HEK293T (cell line): ENCODE data around the gene BPHL.

Experiments used
- CTCF ChIA-PET: fragments of 350-600 bp; formaldehyde crosslinking; extraction: SDS; loops from one replicate; lab custom pipeline; 2021; ENCODE audit warnings: antibody characterized with exemption, inconsistent platforms; lab: Yijun Ruan, JAX
- POLR2A ChIA-PET: fragments of 350-600 bp; formaldehyde crosslinking; extraction: SDS; loops from one replicate; lab custom pipeline; 2020; ENCODE audit warnings: antibody characterized with exemption, inconsistent platforms; lab: Yijun Ruan, JAX
- DNase-seq: peaks from one replicate; pipeline ENCODE4 v3.0.0; 2012; ENCODE audit warnings: mixed read lengths; ENCODE audit errors: extremely low spot score
- ARNT ChIP-seq: fragments of 450-650 bp; IDR thresholded peaks from 2 replicates; pipeline ENCODE4 v1.6.1; 2017; ENCODE audit warnings: mild to moderate bottlenecking
- BHLHE40 ChIP-seq: fragments of 450-650 bp; IDR thresholded peaks from 2 replicates; pipeline ENCODE4 v1.6.1; 2016; ENCODE audit warnings: mild to moderate bottlenecking, moderate library complexity, borderline replicate concordance
- CTBP1 ChIP-seq: fragments of 450-650 bp; IDR thresholded peaks from 2 replicates; pipeline ENCODE4 v1.6.1; 2016; ENCODE audit warnings: borderline replicate concordance
- ELF4 ChIP-seq: fragments of 450-650 bp; IDR thresholded peaks from 2 replicates; pipeline ENCODE4 v1.6.1; 2017; ENCODE audit warnings: antibody characterized with exemption
- FOXA1 ChIP-seq: fragments of 450-650 bp; IDR thresholded peaks from 2 replicates; pipeline ENCODE4 v1.6.1; 2016; ENCODE audit warnings: mild to moderate bottlenecking
- FOXK2 ChIP-seq: fragments of 450-650 bp; IDR thresholded peaks from 2 replicates; pipeline ENCODE4 v1.6.1; 2016; ENCODE audit warnings: mild to moderate bottlenecking
- FOXM1 ChIP-seq: fragments of 450-650 bp; IDR thresholded peaks from 2 replicates; pipeline ENCODE4 v1.6.1; 2017; ENCODE audit warnings: mild to moderate bottlenecking, borderline replicate concordance
- HDGF ChIP-seq: fragments of 450-650 bp; IDR thresholded peaks from 2 replicates; pipeline ENCODE4 v1.6.1; 2017; ENCODE audit warnings: antibody characterized with exemption, borderline replicate concordance
- L3MBTL2 ChIP-seq: fragments of 450-650 bp; conservative IDR thresholded peaks from 2 replicates; pipeline ENCODE4 v1.6.1; 2016; ENCODE audit warnings: mild to moderate bottlenecking
- LEF1 ChIP-seq: fragments of 450-650 bp; IDR thresholded peaks from 2 replicates; pipeline ENCODE4 v1.6.1; 2017; ENCODE audit warnings: mild to moderate bottlenecking, borderline replicate concordance
- NFRKB ChIP-seq: fragments of 450-650 bp; IDR thresholded peaks from 2 replicates; pipeline ENCODE4 v1.6.1; 2016; ENCODE audit warnings: mild to moderate bottlenecking, moderate library complexity
- SP1 ChIP-seq: fragments of 450-650 bp; IDR thresholded peaks from 2 replicates; pipeline ENCODE4 v1.6.1; 2017
- SUZ12 ChIP-seq: fragments of 450-650 bp; IDR thresholded peaks from 2 replicates; pipeline ENCODE4 v1.6.1; 2016; ENCODE audit warnings: mild to moderate bottlenecking
- TARDBP ChIP-seq: fragments of 450-650 bp; IDR thresholded peaks from 2 replicates; pipeline ENCODE4 v1.6.1; 2016
- ZNF384 ChIP-seq: fragments of 450-650 bp; IDR thresholded peaks from 2 replicates; pipeline ENCODE4 v1.6.1; 2016
- TF ChIP-seq, protein P1 (sequence below): fragments of 450-650 bp; IDR thresholded peaks from 2 replicates; pipeline ENCODE4 v1.6.1; 2016

BPHL gene

GRCh38 chr6:3119040-3119723 lies 671 bp downstream of the BPHL start:
- ChIA-PET POLR2A (interaction anchor here (0.9 to 1.8 kb wide), 5 partner anchors 15 to 132 kb away, joined by 3 to 9 read pairs (median 4); no protein-coding TSS in a partner anchor), CTCF (interaction anchor here (0.6 to 1.0 kb wide), 2 partner anchors 38 to 77 kb away, joined by 3 to 5 read pairs; partner anchors contain the start of gene TUBB2A)
- TF ChIP-seq LEF1 (no peak), TARDBP (no peak), FOXM1 (no peak), FOXA1 (no peak), ZNF384 (no peak), FOXK2 (no peak), NFRKB (no peak), ARNT (no peak), SP1 (no peak), ELF4 (no peak), SUZ12 (no peak), HDGF (no peak), L3MBTL2 (no peak), BHLHE40 (no peak), CTBP1 (no peak)
- TF ChIP-seq, protein P1, sequence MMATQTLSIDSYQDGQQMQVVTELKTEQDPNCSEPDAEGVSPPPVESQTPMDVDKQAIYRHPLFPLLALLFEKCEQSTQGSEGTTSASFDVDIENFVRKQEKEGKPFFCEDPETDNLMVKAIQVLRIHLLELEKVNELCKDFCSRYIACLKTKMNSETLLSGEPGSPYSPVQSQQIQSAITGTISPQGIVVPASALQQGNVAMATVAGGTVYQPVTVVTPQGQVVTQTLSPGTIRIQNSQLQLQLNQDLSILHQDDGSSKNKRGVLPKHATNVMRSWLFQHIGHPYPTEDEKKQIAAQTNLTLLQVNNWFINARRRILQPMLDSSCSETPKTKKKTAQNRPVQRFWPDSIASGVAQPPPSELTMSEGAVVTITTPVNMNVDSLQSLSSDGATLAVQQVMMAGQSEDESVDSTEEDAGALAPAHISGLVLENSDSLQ = no peak
- DNase-seq = peak; percentile 42

- DNase-seq = no peak
- CTCF ChIA-PET = no interaction called here
- POLR2A ChIA-PET = no interaction called here
- TF ChIP-seq L3MBTL2 (no peak), SP1 (no peak), ARNT (no peak), TARDBP (no peak), FOXA1 (no peak), FOXM1 (no peak), BHLHE40 (no peak), SUZ12 (no peak), NFRKB (no peak), CTBP1 (no peak)
Measured at GRCh38 chr6:3120765-3121089, 2.2 kb downstream of the BPHL start.

GRCh38 chr6:3122823-3123182 lies 4.3 kb downstream of the BPHL start:
- ChIA-PET CTCF (no interaction called here), POLR2A (no interaction called here)
- no peak for TF ChIP-seq CTBP1
- DNase-seq = no peak

- no peak for DNase-seq
- ChIA-PET CTCF (interaction anchor here (0.6 to 1.2 kb wide), 2 partner anchors 71 to 897 kb away, joined by 3 to 5 read pairs; no protein-coding TSS in a partner anchor), POLR2A (no interaction called here)
- TF ChIP-seq HDGF (no peak), CTBP1 (no peak), SP1 (no peak), BHLHE40 (no peak), NFRKB (no peak), LEF1 (no peak), FOXA1 (no peak), ELF4 (no peak), ARNT (no peak), L3MBTL2 (no peak), SUZ12 (no peak), TARDBP (no peak), ZNF384 (no peak)
- TF ChIP-seq, protein P1 = no peak
Measured at GRCh38 chr6:3124667-3125066, 6.2 kb downstream of the BPHL start.

- ChIA-PET POLR2A (no interaction called here), CTCF (interaction anchor here (0.7 to 1.2 kb wide), 4 partner anchors 70 to 214 kb away, joined by 3 to 5 read pairs (median 4); no protein-coding TSS in a partner anchor)
- no peak for TF ChIP-seq FOXM1
- TF ChIP-seq CTBP1 = no peak
- TF ChIP-seq TARDBP = no peak
- no peak for TF ChIP-seq ARNT
- TF ChIP-seq, protein P1 = no peak
- no peak for DNase-seq
Measured at GRCh38 chr6:3125815-3126214, 7.3 kb downstream of the BPHL start.

- no peak for DNase-seq
- CTCF ChIA-PET = no interaction called here
- TF ChIP-seq ELF4 = no peak
- no peak for TF ChIP-seq L3MBTL2
- no peak for TF ChIP-seq LEF1
- no peak for TF ChIP-seq HDGF
- TF ChIP-seq ARNT = no peak
- TF ChIP-seq CTBP1 = no peak
- POLR2A ChIA-PET = no interaction called here
Measured at GRCh38 chr6:3128356-3129108, 10.0 kb downstream of the BPHL start.

DNA sequence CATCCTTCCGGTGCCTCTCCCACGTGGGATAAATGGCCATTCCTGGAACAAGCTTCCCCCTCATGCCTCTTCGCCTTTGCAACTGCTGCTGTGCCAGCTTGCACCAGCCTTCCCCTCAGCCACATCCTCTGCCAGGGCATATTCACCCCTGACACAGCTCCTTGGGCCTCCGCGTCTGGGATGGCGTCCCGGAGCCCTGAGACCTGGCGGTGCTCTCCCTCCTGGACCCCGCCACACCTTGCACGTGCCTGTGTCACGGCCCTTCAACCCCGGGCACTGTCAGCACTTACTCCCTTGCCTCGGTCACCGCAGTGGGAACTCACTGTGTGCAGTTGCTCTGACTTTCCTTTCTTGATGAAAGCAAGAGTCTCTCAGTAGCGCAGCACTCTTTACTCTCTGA lies 13.2 kb downstream of the BPHL start:
- POLR2A ChIA-PET = no interaction called here
- CTCF ChIA-PET = interaction anchor here (0.6 kb wide), 1 partner anchor 69 kb away, joined by 3 read pairs; no protein-coding TSS in a partner anchor
- no peak for TF ChIP-seq L3MBTL2
- TF ChIP-seq, protein P1 = no peak
- no peak for TF ChIP-seq SUZ12
- TF ChIP-seq ZNF384 = no peak
- TF ChIP-seq BHLHE40 = no peak
- TF ChIP-seq ARNT = no peak
- TF ChIP-seq TARDBP = no peak
- no peak for TF ChIP-seq ELF4
- no peak for TF ChIP-seq SP1
- no peak for TF ChIP-seq FOXM1
- TF ChIP-seq LEF1 = no peak
- no peak for DNase-seq
